ENCODE measurements around the gene IER5L.
"Not testable (repeated sequence)": the region's sequence is repeated elsewhere in the genome, so short reads cannot be mapped to it uniquely, and the experiment has no call there.

The IER5L gene

DNA sequence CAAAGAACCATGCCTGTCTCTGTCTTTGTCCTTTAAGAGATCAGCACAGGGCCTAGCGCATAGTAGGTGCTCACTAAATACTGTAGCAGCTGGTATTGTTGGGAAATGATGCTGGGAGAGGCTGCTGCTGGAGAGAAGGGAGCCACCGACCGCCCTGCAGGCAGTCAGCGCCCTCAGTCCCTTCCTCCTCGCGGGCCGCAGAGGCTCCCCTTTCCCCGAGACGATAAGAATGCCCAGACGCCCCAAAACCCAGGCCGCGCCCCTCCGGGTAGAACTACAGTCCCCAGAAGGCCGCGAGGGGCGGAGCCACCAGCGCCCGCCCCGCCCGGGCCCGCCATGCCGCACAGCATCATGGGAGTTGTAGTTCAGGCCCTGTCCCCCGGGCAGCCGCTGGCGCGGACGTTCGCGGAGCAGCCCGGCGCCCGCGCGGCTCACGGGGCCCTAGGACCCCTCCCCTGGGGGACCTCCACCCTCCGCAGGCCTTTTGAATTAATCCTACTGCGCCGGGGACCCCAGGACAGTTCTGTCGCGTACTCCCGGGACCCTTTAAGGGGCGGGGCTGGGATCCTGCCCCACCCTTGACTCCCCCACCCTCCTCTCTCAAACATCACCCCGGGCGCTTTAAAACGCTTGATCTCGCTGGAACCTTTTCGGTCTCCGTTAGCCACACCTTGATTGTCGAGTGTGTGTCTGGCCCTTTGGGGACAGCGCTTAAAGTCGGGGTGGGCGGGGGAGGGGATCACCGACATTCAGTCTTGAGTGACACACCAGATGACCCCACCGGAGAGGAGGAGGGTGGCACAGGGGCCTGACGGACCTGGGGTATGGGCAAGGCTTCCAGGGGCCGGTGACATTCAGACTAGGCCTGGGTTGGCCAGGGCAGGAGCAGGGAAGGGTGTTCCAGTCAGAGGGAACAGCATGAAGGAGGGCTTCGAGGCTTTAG, 24.8 kb upstream of the IER5L start:
- peak; percentile 92 for DNase-seq

DNA sequence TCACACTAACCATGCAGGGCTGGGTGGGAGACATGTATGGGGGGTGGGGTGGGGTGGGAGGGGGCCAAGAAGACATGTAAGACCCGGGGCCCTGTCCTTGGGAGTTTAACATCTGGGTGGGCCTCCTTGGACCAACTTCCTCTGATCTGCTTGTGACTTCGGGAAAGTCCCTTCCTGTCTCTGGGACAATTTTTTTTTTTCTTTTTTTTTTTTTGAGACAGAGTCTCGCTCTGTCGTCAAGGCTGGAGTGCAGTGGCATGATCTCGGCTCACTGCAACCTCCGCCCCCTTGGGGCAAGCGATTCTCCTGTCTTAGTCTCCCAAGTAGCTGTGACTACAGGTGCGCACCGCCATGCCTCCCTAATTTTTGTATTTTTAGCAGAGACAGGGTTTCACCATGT, 23.8 kb upstream of the IER5L start:
- DNase-seq: no peak

DNA sequence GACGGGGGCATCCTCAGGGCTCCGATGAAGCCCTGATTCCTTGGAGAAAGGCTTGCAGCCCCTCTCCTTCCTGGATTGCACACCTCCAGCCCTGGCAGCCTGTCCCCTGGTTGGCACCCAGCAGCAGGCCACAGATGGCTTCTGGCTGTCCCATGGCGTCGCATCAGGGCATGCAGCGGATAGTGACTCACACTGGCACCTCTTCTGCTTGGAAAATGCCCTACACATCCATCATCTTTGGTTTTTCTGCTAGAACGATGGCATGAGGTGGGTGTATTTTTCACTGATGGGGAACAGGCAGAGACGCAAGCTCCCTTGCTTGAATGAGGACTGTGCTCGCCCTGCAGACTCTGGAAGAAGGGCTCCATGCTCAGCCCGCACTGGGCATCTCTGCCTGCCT, 23.2 kb upstream of the IER5L start:
- DNase-seq: no peak

DNA sequence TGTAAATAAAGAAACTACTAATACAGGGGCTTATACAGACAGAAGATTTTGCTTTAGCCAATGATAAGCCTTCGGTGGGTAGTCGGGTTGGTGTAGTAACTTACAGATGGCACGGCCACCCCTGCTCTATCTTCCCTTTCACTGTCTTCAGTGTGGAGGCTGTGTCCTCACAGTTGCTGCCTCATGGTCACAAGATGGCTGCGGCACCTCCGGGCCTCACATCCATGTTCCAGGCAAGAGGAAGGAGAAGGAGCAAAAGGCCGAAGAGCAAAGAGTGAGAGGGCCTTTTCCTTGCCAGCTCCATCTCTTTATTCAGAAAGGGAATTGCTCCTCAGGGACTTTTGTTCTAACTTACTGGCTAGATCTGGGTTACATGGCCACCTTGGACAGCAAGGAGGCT, 22.2 kb upstream of the IER5L start:
- DNase-seq: no peak

DNA sequence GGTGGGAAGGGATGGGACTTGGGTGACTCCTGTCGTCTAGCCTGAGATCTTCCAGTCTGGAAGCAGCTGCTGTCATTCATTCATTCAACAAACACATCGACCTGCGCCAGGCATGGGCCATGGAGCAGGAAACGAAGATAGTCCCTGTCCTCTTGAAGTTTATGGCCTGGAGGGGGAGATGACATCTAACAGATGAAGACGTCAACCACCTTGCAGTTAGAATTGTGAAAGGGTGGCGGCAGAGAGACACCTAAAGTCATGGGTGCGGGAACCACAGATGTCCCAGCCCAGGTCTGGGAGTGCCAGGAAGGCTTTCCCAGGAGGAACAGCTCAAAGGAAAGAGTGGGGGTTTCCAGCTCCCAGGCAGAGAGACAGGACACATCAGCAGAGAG, 21.0 kb upstream of the IER5L start:
- no peak for DNase-seq

DNA sequence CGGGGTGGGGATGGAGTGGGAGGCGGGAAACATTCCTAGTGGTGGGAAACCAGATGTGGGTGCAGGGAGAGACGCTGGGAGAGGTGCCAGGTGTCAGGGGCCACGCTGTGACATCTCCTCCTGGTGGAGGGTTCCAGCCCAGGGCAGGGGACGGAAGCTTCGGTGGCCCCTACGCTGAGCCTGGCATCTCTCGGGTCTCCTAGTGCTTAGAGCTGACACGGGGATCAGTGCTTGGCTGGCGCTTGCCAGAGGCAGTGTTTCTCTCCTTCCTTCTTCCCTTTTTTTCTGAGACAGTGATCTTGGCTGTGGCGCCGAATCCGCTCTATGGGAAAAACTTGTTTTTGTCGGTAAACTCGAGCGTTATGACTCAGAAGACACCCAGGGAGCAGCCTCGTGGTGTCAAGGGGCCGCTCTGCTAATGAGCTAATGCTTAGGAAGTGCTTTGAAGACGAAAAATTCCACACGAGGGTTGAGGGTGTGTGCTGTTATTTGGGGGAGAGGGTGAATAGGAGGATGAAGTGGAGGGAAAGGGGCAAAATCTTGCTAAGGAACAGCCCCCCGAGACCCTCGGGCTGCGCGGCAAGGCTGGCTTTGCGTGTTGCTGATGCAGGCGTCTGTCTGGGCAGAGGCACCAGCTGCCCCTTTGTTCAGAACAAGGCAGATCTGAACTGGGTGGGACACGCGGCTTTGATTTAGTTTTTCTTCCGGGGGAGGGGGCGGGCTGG, 20.4 kb upstream of the IER5L start:
- no peak for DNase-seq

DNA sequence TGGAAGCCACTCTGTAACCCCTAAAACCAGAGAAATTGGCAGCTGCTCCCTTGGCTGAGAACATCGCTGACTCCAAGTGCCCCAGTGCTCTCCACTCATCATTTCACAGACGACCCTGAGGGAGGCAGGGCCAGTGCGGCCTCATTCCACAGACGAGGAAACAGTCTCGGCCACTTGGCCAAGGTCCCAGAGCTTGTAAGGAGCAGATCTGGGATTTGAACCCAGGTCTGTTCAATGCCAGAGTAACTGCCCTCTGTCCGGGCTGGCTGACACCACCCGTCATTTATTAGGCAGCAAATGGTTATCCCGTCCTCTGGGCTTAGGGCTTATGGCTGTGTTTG, 19.9 kb upstream of the IER5L start:
- no peak for DNase-seq

DNA sequence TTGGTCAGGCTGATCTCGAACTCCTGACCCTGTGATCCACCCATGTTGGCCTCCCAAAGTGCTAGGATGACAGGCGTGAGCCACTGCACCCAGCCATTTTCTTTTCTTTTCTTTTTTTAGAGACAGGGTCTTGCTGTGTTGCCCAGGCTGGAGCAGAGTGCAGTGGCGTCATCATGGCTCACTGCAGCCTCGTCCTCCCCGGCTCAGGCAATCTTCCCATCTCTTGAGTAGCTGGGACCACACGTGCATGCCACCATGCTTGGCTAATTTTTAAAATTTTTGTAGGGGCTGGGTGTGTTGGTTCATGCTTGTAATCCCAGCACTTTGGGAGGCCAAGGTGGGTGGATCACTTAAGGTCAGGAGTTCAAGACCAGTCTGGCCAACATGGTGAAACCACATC, 19.0 kb upstream of the IER5L start:
- not testable (repeated sequence) for DNase-seq

DNA sequence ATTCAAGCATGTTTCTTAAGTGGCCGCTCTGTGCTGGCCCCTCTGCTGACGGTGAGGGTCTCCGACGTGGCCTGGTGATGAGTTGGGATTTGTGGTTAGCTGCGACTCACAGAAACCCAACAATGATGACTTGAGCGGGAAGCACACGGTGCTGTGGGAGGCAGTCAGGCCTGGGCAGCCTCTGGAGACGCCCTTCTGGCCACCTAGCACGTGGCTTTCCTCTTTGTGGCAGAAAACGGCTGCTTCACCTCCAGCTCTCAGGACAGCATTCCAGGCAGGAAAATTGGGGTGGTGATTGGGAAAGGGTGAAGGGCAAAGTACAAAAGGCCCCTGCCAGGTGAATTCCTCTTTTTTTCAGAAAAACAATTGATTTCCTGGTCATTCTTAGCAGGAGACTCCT, 17.5 kb upstream of the IER5L start:
- no peak for DNase-seq

DNA sequence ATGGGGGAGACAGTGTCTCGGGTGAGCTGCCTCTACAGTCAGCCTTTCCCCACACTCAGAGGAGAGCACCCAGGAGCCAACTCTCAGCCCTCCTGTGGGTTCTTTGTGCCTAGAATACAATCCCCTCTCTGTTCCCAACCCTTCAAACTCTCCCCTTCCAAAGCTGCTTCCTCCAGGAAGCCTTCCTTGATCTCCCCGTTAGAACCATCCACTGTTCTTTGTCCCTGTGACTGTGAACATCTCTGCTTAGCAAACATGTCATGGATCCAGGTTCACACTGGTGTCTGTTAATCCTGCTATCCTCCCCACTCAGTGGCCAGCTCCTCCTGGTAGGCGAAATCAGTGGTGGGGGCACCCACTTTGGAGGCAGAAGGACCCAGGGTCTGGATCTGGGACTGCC, 16.2 kb upstream of the IER5L start:
- no peak for DNase-seq

DNA sequence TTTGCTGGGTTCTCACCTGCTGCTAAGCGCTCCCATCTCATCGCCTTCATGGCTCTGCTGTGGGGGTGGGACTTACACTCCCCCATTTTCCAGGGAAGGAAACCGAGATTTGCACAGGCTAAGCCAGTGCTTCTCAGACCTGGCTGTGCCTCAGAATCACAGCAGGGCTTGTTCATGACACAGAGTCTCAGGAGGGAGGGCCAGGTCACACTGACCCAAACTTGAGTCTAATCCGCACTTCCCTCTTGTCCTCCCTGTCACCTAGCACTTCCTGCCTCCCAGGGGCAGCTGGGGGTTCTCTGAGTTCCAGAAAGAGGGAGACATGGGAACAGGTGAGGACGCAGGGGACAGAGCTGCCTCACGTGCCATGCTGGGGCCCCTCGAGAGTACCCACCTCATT, 15.6 kb upstream of the IER5L start:
- no peak for DNase-seq

DNA sequence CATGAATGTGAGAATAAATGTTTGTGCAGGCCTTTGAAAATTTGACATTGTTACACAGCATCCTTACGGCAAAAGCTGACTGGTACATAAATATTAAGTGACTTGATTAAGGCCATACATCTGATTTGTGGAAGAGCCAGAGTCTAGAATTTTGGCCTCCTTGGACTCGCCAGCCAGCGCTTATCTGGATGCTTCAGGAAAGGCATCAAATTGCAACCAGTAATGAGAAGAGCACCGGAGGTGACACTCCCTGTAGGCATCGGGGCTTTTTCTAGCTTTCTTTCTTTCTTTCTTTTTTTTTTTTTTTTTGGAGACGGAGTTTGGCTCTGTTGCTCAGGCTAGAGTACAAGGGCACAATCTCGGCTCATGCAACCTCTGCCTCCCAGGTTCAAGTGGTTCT, 13.2 kb upstream of the IER5L start:
- DNase-seq: no peak

DNA sequence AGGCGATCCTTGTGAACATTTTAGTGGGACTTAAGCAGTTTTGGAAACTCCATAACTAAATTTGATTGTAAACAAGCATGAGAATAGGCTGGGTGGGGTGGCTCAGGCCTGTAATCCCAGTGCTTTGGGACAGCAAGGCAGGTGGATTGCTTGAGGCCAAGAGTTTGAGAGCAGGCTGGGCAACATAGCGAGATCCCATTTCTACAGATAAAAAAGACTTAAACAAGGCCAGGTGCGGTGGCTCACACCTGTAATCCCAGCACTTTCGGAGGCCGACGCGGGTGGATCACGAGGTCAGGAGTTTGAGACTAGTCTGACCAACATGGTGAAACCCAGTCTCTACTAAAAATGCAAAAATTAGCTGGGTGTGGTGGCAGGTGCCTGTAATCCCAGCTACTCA, 11.9 kb upstream of the IER5L start:
- not testable (repeated sequence) for DNase-seq

DNA sequence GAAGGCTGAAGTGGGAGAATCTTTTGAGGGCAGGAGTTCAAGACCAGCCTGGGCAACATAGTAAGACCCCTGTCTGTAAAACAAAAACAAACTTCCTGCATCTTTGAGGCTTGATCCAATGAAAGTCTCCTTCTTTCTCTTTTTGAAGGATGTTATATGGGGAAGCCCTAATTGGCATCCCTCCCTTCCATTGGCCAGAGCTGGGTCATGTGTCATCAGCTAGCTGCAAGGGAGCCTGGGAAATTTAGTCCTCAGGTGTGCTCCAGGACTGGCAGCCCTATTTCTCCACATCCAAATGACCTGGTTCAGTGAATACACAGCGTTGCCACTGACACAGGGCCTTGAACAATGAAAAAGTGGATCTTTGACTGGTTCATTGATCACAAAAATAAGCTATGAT, 9.0 kb upstream of the IER5L start:
- DNase-seq: no peak

DNA sequence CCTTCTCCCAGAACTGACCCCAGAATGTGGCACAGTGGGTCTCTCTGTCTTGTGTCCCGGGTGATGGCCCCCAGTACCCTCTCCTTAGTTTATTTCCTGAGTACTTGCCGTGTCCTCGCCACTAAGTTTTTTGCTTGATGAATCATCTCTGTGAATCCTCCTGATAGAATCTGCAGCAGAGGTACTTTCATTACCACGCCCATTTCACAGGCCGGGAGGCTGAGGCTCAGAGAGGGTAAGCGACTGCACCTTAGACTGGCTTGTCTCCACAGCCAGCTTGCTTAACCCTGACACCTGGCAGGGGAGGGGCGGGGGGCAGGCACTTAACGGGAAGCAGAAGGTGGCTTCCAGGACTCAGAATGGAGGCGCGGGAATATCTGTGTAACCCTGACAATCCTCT, 7.9 kb upstream of the IER5L start:
- peak; percentile 18 for DNase-seq

DNA sequence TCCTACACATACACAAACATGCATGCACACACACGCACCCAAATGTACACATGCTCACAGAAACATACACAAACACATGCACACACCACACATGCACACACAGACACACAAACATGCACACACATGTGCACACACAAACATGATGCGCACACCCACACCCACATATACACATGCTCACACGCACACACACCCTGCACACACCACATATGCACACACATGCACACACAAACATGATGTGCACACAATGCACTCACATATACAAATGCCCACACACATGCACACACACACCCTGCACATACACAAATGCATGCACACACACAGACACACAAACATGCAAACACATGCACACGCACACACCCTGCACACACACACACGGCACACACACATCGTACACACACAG, 7.3 kb upstream of the IER5L start:
- DNase-seq: no peak

DNA sequence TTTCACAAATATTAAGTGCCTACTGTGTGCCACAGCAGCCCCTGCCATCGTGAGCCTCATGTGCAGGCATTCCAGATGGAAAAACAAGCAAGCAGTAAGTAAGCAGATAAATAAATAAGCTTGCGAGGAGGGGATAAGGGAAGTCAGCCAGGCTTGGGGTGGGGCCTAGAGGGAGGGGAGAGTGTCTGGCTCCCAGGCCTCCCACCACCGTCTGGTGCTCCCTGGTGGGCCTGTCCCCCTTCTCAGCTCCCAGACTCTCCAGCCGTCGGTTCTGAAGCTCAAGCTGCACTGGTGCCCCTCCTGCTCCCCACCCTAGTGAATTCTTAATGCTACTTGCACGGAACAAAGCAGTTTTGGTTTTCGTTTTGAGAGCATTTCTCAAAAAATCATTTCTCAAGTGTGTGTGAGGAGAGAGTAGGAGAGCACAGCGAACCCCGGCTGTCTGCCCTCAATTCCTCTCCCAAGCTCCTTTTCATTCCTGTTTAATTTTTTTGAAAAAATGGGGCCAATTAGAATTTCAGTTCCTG, 6.6 kb upstream of the IER5L start:
- DNase-seq: no peak

DNA sequence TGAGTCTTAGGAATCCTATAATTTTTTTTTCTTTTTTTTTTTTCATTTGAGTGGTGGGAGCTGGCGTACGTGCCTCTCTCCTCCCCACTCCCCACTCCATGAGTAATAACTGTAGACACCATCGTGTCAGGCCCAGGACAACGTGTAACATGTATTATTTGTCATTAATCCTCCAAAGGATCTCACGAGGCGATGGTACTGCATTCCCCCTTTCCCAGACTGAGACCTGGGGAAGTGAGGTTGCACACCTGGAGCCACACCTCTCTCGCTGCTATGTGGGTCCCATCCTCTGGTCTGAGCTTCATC, 6.1 kb upstream of the IER5L start:
- DNase-seq: no peak

DNA sequence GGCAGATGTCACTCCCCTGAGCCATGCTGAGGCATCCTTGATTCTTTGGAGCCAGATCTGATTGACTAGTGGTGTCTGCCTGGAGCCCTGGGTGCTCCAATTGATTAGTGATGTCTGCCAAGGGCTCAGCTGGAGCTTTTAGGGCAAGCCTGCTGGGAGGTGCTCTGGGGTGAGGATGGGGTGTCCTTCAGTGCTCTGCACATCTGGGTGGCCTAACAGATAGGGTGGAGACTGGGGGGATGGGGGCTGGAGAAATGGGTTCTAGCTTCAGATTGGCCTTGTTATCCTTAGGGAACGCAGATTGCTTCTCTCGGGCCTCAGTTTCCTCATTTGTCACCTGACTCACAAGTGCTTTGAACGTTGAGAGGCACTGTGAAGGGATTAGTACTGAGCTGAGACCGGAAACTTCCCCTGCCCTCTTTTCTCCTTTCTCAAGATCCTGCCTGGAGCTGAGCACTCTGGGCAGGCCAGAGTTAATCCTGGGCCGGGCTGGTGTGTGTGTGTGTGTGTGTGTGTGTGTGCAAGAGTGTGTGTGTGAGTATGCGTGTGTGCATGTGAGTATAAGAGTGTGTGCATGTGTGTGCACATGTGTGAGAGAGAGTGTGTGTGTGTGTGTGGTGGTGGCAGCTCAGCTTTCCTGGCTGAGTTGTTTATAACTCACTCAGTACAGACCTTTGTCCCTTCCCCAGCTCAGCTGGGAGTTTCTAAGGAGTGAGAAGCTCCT, 5.6 kb upstream of the IER5L start:
- DNase-seq: no peak

DNA sequence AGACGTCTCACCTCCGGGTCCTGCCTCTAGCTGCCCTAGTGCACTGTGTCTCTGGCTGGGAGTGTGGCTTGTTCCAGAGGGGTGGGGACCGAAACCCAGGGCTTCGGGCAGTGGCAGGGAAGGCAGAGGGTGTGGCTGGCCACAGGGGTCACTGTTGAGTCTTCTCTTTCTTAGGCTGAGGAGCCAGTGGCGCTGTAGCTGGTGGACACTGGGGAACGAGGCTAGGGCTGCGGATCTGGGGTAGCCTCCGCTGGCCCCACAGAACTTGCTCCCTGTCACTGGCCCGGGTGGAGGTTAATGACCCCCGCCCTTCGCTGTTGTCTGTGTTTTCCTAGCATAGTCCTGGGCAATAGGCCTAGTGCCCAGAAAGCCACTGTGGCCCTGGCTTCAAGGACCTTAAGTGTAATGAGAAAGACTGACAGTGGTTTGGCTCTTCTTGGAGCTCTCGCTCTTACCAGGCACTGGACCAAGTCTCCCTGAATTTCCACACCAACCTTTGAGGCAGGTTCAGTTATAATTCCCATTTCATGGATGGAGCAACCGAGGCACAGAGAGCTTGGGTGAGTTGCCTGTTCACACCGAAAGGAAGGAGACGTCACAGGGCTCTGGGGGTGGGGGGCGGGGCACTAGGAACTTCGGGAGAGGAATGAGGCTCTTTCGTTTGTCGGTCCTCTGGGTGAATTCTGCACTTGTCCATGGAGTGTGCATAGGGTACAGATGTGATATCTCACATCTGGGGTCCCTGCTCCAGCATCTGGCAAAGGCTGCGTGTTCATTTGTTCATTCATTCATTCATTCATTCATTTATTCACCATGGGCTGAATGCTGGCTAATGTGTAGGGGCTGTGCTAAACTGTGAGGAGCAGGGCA, 4.8 kb upstream of the IER5L start:
- no peak for DNase-seq

DNA sequence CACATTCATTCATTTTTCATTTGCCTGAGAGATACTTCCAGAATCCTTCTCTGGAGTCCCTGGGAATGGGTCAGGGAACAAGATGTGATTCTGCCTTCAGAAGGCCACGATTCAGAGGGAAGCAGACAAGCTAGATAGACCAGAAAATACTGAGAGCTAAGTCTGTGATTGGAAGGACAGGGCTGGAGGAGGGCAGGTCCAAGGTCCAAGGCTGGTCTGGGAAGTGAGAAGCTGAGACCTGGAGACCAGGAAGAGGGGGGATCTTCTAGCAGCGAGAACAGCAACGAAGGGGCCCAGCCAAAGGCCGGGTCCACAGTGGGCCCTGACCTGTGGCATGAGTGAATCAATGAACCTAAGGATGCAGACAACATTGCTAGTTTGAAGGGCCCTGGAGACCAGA, 4.1 kb upstream of the IER5L start:
- DNase-seq: no peak

DNA sequence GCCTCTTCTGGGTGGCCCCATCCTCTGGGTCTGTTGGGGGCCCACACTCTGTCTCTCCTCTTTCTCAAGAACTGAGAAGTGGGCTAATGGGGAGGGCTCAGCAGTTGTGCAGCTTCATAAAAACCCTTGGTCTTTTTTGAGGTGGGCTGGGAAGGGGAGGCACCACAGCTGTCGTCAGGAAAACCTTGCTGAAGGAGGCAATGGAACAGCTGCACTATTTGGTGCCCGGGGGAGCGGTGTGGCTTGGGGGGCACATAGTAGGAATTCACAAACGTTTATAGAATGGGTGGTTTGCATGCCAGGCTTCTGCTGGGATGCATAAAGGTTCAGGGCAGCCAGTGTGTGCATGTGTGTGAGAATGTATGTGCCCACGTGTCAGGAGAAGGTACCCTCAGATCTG, 3.2 kb upstream of the IER5L start:
- DNase-seq: no peak
